Activated T-cell treated with anti-CD3 and anti-CD28 coated beads, Interleukin-2, amount 50 U/mL, for 24 hours (primary cell): Measurements from ENCODE around the gene NUDT22.

Source experiments
- DNase-seq: peaks from one replicate; pipeline ENCODE4 v3.0.0-alpha.2; 2020
- H3K27ac Mint-ChIP-seq: 2 replicates; pipeline ENCODE4 v1.8.0; 2020; ENCODE audit warnings: mild to moderate bottlenecking, mixed read lengths
- H3K27me3 Mint-ChIP-seq: 2 replicates; pipeline ENCODE4 v1.8.0; 2020; ENCODE audit warnings: mixed read lengths
- H3K36me3 Mint-ChIP-seq: 2 replicates; pipeline ENCODE4 v1.8.0; 2020; ENCODE audit warnings: low read depth, mixed read lengths
- H3K4me1 Mint-ChIP-seq: 2 replicates; pipeline ENCODE4 v1.8.0; 2020; ENCODE audit warnings: low read depth, mixed read lengths
- H3K4me3 Mint-ChIP-seq: 2 replicates; pipeline ENCODE4 v1.8.0; 2020; ENCODE audit warnings: mild to moderate bottlenecking, moderate library complexity, mixed read lengths
- H3K9me3 Mint-ChIP-seq: 2 replicates; pipeline ENCODE4 v1.8.0; 2020; ENCODE audit warnings: mixed read lengths

Gene NUDT22

GRCh38 chr11:64216879-64217278 is 9.2 kb upstream of the NUDT22 start:
- peaks cover 31% of the 10 kb centered on the region for H3K4me1 Mint-ChIP-seq
- H3K36me3 Mint-ChIP-seq: peaks cover 91% of the 10 kb centered on the region
- H3K4me3 Mint-ChIP-seq: no peak overlapping the region
- no peaks in the 10 kb centered on the region for H3K9me3 Mint-ChIP-seq
- no peak for DNase-seq
- H3K27me3 Mint-ChIP-seq: no peaks in the 10 kb centered on the region
- H3K27ac Mint-ChIP-seq: peak overlapping the region; percentile 52

DNA sequence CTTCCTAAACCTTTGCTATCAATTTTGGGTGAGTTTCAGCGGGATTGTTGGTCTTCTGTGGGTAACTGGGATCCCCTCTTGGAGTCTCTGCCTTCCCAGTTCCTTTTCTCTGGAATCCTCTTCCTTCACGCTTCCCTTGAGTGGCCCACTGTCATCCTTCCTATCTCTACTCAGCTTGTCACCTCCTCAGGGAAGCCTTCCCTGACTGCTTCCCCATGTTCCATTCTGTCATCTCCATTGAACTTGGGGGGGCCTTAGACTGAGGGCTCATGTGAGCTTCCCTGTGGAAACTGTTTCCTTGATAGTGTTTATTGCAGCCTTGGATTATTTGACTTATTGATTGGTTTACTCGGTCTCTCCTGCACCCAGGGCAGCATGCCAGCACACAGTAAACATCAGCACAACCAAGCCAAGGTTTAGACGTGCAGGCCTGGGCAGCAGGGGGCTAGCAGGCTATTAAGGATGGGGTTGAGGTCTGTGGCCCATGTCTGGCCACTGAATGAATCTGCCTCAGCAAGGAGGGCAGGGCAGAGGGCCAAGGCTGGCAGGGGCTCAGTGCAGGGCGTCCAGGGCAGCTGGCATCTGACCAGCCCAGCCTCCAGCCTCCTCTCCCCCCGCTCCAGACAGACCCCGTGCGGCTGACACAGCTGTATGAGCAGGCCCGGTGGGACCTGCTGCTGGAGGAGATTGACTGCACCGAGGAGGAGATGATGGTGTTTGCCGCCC is 7.3 kb upstream of the NUDT22 start:
- no peak for DNase-seq
- Mint-ChIP-seq H3K36me3 (peaks cover 90% of the 10 kb centered on the region), H3K4me1 (peaks cover 20% of the 10 kb centered on the region), H3K4me3 (no peak overlapping the region), H3K9me3 (no peaks in the 10 kb centered on the region), H3K27ac (peak overlapping the region; percentile 34), H3K27me3 (no peaks in the 10 kb centered on the region)

DNA sequence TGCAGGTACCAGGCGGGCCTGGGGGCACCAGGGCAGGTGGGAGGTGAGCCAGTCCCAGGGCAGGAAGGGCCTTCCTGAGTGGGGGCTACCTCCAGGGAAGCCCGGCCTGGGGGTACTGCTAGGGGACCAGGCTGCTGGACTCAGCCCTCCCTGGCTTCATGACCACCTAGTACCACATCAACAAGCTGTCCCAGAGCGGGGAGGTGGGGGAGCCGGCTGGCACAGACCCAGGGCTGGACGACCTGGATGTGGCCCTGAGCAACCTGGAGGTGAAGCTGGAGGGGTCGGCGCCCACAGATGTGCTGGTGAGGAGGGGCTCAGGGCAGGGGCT is 6.8 kb upstream of the NUDT22 start:
- Mint-ChIP-seq H3K4me3 (no peak overlapping the region), H3K27me3 (no peaks in the 10 kb centered on the region), H3K27ac (peak overlapping the region; percentile 34), H3K36me3 (peaks cover 90% of the 10 kb centered on the region), H3K9me3 (no peaks in the 10 kb centered on the region), H3K4me1 (peaks cover 18% of the 10 kb centered on the region)
- DNase-seq: no peak

DNA sequence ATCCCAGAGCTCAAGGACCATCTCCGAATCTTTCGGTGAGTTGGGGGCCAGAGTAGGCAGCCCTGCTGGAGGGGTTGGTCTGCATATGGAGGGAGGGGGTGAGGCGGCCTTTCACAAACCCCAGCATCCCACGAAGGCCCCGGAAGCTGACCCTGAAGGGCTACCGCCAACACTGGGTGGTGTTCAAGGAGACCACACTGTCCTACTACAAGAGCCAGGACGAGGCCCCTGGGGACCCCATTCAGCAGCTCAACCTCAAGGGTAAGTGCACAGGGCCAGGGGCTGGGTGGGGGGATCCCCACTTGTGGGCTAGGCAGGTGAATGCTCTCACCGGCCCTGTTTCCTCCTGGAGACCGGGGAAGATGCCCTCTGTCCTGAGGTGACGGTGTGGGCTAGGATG is 6.3 kb upstream of the NUDT22 start:
- Mint-ChIP-seq H3K27ac (peak overlapping the region; percentile 34), H3K9me3 (no peaks in the 10 kb centered on the region), H3K4me3 (no peak overlapping the region), H3K27me3 (no peaks in the 10 kb centered on the region), H3K36me3 (peaks cover 90% of the 10 kb centered on the region), H3K4me1 (peaks cover 15% of the 10 kb centered on the region)
- no peak for DNase-seq

DNA sequence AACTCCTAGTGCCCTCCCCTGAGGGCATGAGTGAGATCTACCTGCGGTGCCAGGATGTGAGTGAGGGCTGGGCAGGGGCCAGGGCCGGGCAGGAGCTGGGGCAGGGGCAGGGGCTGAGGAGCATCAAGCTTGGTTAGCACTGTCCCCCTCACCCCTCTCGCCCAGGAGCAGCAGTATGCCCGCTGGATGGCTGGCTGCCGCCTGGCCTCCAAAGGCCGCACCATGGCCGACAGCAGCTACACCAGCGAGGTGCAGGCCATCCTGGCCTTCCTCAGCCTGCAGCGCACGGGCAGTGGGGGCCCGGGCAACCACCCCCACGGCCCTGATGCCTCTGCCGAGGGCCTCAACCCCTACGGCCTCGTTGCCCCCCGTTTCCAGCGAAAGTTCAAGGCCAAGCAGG is 5.8 kb upstream of the NUDT22 start:
- Mint-ChIP-seq H3K4me1 (peaks cover 15% of the 10 kb centered on the region), H3K27me3 (no peaks in the 10 kb centered on the region), H3K27ac (peak overlapping the region; percentile 37), H3K36me3 (peaks cover 90% of the 10 kb centered on the region), H3K9me3 (no peaks in the 10 kb centered on the region), H3K4me3 (no peak overlapping the region)
- no peak for DNase-seq

DNA sequence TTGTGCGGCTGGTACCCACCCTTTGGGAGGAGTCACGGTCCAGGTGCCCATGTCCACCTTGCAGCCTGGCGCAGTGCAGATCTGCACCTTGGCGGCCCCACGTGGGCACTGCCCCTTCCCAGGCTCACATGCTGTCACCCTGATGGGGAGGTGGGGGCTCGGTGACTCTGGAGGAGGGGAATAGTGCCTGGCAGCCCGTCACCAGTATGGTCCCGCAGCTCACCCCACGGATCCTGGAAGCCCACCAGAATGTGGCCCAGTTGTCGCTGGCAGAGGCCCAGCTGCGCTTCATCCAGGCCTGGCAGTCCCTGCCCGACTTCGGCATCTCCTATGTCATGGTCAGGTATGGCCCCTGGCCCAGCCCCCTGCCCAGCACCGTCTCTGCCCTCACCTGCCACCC is 5.3 kb upstream of the NUDT22 start:
- no peaks in the 10 kb centered on the region for H3K27me3 Mint-ChIP-seq
- H3K9me3 Mint-ChIP-seq: no peaks in the 10 kb centered on the region
- H3K27ac Mint-ChIP-seq: peak overlapping the region; percentile 26
- H3K4me1 Mint-ChIP-seq: peaks cover 17% of the 10 kb centered on the region
- no peak overlapping the region for H3K4me3 Mint-ChIP-seq
- peaks cover 88% of the 10 kb centered on the region for H3K36me3 Mint-ChIP-seq
- no peak for DNase-seq

GRCh38 chr11:64222651-64223000 is 3.4 kb upstream of the NUDT22 start:
- Mint-ChIP-seq H3K4me3 (no peak overlapping the region), H3K4me1 (peaks cover 22% of the 10 kb centered on the region), H3K27ac (peak overlapping the region; percentile 57), H3K36me3 (peaks cover 88% of the 10 kb centered on the region), H3K9me3 (no peaks in the 10 kb centered on the region), H3K27me3 (no peaks in the 10 kb centered on the region)
- DNase-seq: no peak

DNA sequence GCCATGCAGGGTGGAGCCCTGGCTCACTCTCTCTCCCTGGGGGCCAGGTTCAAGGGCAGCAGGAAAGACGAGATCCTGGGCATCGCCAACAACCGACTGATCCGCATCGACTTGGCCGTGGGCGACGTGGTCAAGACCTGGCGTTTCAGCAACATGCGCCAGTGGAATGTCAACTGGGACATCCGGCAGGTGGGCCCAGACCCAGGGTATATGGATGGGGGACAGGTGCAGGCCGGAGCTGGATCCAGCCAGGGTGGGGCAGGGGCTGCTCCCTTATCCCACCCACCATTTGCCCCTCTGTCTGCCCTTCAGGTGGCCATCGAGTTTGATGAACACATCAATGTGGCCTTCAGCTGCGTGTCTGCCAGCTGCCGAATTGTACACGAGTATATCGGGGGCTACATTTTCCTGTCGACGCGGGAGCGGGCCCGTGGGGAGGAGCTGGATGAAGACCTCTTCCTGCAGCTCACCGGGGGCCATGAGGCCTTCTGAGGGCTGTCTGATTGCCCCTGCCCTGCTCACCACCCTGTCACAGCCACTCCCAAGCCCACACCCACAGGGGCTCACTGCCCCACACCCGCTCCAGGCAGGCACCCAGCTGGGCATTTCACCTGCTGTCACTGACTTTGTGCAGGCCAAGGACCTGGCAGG is 2.9 kb upstream of the NUDT22 start:
- Mint-ChIP-seq H3K27ac (peak overlapping the region; percentile 57), H3K36me3 (peaks cover 85% of the 10 kb centered on the region), H3K9me3 (no peaks in the 10 kb centered on the region), H3K4me3 (no peak overlapping the region), H3K27me3 (no peaks in the 10 kb centered on the region), H3K4me1 (peaks cover 27% of the 10 kb centered on the region)
- DNase-seq: peak; percentile 35

GRCh38 chr11:64224151-64224890 is 1.8 kb upstream of the NUDT22 start:
- Mint-ChIP-seq H3K9me3 (no peaks in the 10 kb centered on the region), H3K36me3 (peaks cover 80% of the 10 kb centered on the region), H3K4me1 (peaks cover 30% of the 10 kb centered on the region), H3K27ac (peak overlapping the region; percentile 93), H3K27me3 (no peaks in the 10 kb centered on the region), H3K4me3 (peak overlapping the region; percentile 86)
- peak; percentile 50 for DNase-seq

DNA sequence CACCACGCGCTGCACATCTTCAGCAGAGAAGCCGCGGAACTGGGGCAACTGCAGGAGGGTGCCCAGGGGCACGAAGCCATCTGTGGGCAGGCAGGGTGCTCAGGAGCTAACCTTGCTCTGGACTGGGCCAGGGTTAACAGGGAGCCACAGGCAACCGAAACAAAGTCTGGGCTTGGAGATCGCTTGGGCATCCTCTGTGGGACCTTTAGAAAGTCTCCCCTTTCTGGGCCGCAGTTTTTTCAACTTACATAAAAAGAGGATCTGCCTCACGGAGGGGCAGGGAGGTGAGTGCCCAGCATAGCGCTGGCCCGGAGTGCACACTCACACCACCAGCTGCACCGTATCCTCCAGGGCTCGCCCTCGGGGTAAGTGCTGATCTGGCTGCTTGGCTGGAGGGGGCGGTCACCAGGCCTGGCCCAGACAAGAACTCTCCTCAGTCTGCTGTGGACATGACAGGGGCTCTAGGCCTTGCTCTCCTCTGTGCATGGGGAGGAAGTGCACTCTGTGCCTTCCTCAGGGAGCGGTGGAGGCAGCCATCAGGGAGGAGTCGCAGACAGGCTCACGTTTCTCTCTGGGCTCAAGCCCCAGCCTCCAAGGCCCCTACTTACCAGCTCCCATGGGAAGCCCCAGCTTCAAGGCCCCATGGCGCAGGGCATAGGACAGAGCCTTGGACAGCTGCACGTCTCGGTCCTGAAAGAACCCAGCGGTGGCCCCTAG is 1.0 kb upstream of the NUDT22 start:
- no peaks in the 10 kb centered on the region for H3K27me3 Mint-ChIP-seq
- peak overlapping the region; percentile 86 for H3K4me3 Mint-ChIP-seq
- peak overlapping the region; percentile 93 for H3K27ac Mint-ChIP-seq
- H3K4me1 Mint-ChIP-seq: peaks cover 37% of the 10 kb centered on the region
- H3K9me3 Mint-ChIP-seq: no peaks in the 10 kb centered on the region
- H3K36me3 Mint-ChIP-seq: peaks cover 77% of the 10 kb centered on the region
- no peak for DNase-seq

- Mint-ChIP-seq H3K4me1 (peaks cover 42% of the 10 kb centered on the region), H3K36me3 (peaks cover 61% of the 10 kb centered on the region), H3K4me3 (peak overlapping the region; percentile 86), H3K9me3 (no peaks in the 10 kb centered on the region), H3K27ac (peak overlapping the region; percentile 93), H3K27me3 (no peaks in the 10 kb centered on the region)
- DNase-seq: peak; percentile 75
These were observed 505 bp downstream of the NUDT22 start for GRCh38 chr11:64226507-64227051.

- peak overlapping the region; percentile 93 for H3K27ac Mint-ChIP-seq
- no peaks in the 10 kb centered on the region for H3K27me3 Mint-ChIP-seq
- H3K9me3 Mint-ChIP-seq: no peaks in the 10 kb centered on the region
- peaks cover 48% of the 10 kb centered on the region for H3K4me1 Mint-ChIP-seq
- peak overlapping the region; percentile 86 for H3K4me3 Mint-ChIP-seq
- no peak for DNase-seq
- H3K36me3 Mint-ChIP-seq: peaks cover 55% of the 10 kb centered on the region
These were observed 1.4 kb downstream of the NUDT22 start for GRCh38 chr11:64227405-64227956.

DNA sequence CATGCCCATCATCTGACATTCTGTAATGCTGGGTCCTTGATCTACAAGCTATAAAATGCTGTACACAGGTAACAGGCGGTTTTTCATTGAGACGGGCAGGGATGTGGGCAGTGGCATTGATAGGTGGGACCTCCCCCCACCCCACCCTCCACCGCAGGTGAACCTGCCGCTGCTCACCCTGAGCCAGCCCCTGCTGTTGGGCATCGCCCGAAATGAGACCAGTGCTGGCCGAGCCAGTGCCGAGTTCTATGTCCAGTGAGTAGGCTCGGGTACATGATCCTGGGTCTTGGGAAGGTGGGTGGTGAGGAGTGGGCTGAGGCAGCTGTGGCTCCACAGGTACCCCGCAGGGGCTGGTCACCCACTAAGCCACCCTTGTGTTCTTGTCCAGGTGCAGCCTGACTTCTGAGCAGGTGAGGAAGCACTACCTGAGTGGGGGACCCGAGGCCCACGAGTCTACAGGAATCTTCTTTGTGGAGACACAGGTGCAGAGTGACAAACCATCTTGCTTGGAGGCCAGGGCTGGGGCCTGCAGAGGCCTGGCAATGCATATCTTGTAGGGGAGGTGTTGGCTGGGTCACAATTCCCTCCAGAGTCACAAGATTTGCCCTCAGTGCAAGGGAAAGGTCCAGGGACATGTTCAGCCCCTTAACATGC is 3.1 kb downstream of the NUDT22 start:
- Mint-ChIP-seq H3K4me1 (peaks cover 56% of the 10 kb centered on the region), H3K36me3 (peaks cover 39% of the 10 kb centered on the region), H3K27me3 (no peaks in the 10 kb centered on the region), H3K27ac (peak overlapping the region; percentile 93), H3K9me3 (no peaks in the 10 kb centered on the region), H3K4me3 (peak overlapping the region; percentile 80)
- no peak for DNase-seq

GRCh38 chr11:64229744-64230170 is 3.7 kb downstream of the NUDT22 start:
- Mint-ChIP-seq H3K27me3 (no peaks in the 10 kb centered on the region), H3K4me1 (peaks cover 54% of the 10 kb centered on the region), H3K9me3 (no peaks in the 10 kb centered on the region), H3K4me3 (peak overlapping the region; percentile 80), H3K36me3 (peaks cover 34% of the 10 kb centered on the region), H3K27ac (peak overlapping the region; percentile 89)
- no peak for DNase-seq
